ENCODE results near the gene GPC5. TPM values are rescaled to one million over a fixed set of nuclear protein-coding genes. Genes with fewer than 3 reads are reported as not detected.

GPC5 gene
- total and polyA plus RNA-seq, 2 donors (not counting 3 experiments of a cell fraction or from before 2014, with no cell fraction given): 0.59 to 0.97 TPM

DNA sequence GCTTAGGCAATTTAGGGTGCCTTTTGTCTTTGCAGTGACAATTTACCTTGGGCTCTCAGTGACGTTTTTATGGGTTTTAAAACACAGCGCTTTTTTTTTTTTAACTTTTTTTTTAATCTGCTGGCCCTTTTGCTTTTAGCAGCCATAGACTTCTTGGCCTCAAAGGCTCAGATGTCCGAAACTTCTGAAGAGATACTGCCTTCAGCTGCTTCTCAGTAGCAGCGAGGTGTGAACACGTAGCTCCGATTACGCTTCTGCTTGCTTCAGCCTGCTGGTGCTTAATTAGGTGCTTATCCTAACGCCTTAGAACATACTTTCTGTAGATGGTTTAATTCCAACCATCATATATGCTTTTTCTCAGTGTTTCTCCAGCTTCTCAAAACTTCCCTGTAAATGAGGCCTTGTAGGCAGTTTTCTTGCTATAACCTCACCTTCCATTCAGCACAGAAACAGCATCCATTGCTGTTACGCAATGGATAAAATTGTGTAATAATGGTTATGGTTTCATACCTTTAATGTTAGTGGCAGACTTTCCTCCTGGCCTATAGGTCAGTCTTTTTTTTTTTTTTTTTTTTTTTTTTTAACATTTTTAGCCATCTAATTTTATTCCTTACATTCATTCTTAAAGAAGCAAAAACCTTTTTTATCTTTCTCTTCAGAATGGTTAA lies 723.9 kb downstream of the GPC5 start:
- ChIA-PET POLR2A (no interaction called here), CTCF (no interaction called here)
- H3K9ac ChIP-seq (replicated peaks; ENCODE audit: extremely low read depth, insufficient read depth, low read length): no peak overlapping the region
- H3K4me1 ChIP-seq (ENCODE audit: control insufficient read depth, extremely low read depth, insufficient read depth, low read length): no peaks in the 10 kb centered on the region
- H4K20me1 ChIP-seq (replicated peaks; ENCODE audit: control insufficient read depth, extremely low read depth, insufficient read depth, low read length): no peaks in the 10 kb centered on the region
- DNase-seq (ENCODE audit: low read depth, low spot score) (no peak), FAIRE-seq (no peak)
- H3K36me3 ChIP-seq (ENCODE audit: control insufficient read depth in 2 of 2, extremely low read depth in 1 of 2, insufficient read depth in 2 of 2, low read length in 2 of 2): no peaks in the 10 kb centered on the region
- no peak overlapping the region for H3K27ac ChIP-seq (ENCODE audit: insufficient read depth, low read depth, low read length)
- H3K79me2 ChIP-seq (ENCODE audit: control insufficient read depth, insufficient read depth, low read length): no peaks in the 10 kb centered on the region
- H3K27me3 ChIP-seq (ENCODE audit: control insufficient read depth in 2 of 2, insufficient read depth in 2 of 2, low read length in 2 of 2): no peaks in the 10 kb centered on the region
- dilution Hi-C loops (cut with MboI; ENCODE audit: extremely low pct_ligation_motif_present, low sequenced_read_pairs) (no loop called here), intact Hi-C loops (cut with micrococcal nuclease) (no loop called here)
- no peaks in the 10 kb centered on the region for H3K9me1 ChIP-seq (replicated peaks; ENCODE audit: control insufficient read depth, extremely low read depth, insufficient read depth, low read length)
- H3K9me3 ChIP-seq (replicated peaks; ENCODE audit: control insufficient read depth, insufficient read depth, low read length): peaks cover 2% of the 10 kb centered on the region
- no TSS peak for BruUV-seq (replicated peaks)
- H3K4me3 ChIP-seq (replicated peaks in 1 of 3; ENCODE audit: insufficient read depth in 1 of 3, low read depth in 1 of 3, low read length in 3 of 3): no peak overlapping the region
- no peak overlapping the region for H3K4me2 ChIP-seq (ENCODE audit: insufficient read depth, low read length)
- TF ChIP-seq JUN (IDR thresholded peaks at IDR 0.05; ENCODE audit: borderline replicate concordance, insufficient read depth, insufficient read length, low read depth) (no peak), MYC (IDR thresholded peaks at IDR 0.05; ENCODE audit: low read depth, low read length) (no peak), POLR2AphosphoS5 (IDR thresholded peaks at IDR 0.05; ENCODE audit: insufficient read depth, low read depth, low read length) (no peak), FOS (IDR thresholded peaks at IDR 0.05; ENCODE audit: borderline replicate concordance, insufficient read depth, low read length) (no peak), GATA2 (IDR thresholded peaks at IDR 0.05; ENCODE audit: insufficient read depth, insufficient read length, low read depth, low read length) (no peak), POLR2A (IDR thresholded peaks at IDR 0.05; ENCODE audit: low read depth, low read length) (no peak), EZH2 (IDR thresholded peaks at IDR 0.05; ENCODE audit: borderline replicate concordance, low read depth, low read length, severe bottlenecking) (no peak)
- TF ChIP-seq, protein P1, sequence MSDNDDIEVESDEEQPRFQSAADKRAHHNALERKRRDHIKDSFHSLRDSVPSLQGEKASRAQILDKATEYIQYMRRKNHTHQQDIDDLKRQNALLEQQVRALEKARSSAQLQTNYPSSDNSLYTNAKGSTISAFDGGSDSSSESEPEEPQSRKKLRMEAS (IDR thresholded peaks at IDR 0.05; ENCODE audit: insufficient read depth, insufficient read length): no peak
- TF ChIP-seq, protein P2, sequence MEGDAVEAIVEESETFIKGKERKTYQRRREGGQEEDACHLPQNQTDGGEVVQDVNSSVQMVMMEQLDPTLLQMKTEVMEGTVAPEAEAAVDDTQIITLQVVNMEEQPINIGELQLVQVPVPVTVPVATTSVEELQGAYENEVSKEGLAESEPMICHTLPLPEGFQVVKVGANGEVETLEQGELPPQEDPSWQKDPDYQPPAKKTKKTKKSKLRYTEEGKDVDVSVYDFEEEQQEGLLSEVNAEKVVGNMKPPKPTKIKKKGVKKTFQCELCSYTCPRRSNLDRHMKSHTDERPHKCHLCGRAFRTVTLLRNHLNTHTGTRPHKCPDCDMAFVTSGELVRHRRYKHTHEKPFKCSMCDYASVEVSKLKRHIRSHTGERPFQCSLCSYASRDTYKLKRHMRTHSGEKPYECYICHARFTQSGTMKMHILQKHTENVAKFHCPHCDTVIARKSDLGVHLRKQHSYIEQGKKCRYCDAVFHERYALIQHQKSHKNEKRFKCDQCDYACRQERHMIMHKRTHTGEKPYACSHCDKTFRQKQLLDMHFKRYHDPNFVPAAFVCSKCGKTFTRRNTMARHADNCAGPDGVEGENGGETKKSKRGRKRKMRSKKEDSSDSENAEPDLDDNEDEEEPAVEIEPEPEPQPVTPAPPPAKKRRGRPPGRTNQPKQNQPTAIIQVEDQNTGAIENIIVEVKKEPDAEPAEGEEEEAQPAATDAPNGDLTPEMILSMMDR (IDR thresholded peaks at IDR 0.05; ENCODE audit: extremely low read depth in 1 of 2, insufficient read depth in 1 of 2, low read depth in 1 of 2, low read length in 2 of 2): no peak
- H2AFZ ChIP-seq (ENCODE audit: low read depth, low read length): no peak overlapping the region

Data from endothelial cell of umbilical vein (primary cell).